ENCODE results near the gene SLC66A3. TPM values are rescaled to one million over a fixed set of nuclear protein-coding genes. Genes with fewer than 3 reads are reported as not detected.

Gene SLC66A3
- total and polyA plus RNA-seq, 2 donors (not counting 3 experiments of a cell fraction or from before 2014, with no cell fraction given) = 14.3 to 31.4 TPM

DNA sequence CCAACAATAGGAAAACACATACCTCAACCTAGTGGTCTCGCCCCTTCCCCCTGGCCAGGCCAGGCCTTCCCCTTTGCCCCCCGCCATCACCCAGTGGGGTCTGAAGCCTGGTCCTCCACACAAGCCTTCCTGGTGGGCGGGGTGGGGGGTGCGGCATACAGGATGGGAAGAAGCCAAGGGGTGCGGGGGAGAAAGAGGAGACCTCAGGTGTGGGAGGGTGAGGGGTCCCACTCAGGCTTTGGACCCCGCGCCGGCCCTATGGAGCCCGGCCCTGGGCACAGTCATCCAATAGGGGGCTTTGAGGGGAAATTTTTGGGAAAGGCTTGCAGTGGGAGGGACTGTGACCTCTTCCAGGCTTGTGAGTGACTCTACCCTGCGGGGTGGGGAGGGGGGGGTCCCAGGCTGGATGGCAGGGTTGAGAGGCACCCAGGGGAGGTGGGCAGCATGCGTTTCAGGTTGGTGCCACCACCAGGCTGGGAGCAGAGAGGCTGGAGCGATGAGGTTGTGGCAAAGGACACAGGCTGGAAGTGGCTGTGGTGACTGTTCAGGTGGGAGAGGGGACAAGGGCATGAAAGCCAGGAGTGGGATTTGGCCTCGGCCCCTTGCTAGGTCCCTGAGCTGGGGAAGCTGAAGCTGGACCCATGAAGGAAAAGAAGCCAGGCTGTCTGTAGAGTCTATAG, 1.3 kb downstream of the SLC66A3 start:
- H3K9ac ChIP-seq (replicated peaks; ENCODE audit: extremely low read depth, insufficient read depth, low read length) = no peak overlapping the region
- H3K79me2 ChIP-seq (ENCODE audit: control insufficient read depth, insufficient read depth, low read length) = no peaks in the 10 kb centered on the region
- CTCF ChIA-PET = no interaction called here
- no peaks in the 10 kb centered on the region for H3K36me3 ChIP-seq (ENCODE audit: control insufficient read depth in 2 of 2, extremely low read depth in 1 of 2, insufficient read depth in 2 of 2, low read length in 2 of 2)
- dilution Hi-C loops (cut with MboI; ENCODE audit: extremely low pct_ligation_motif_present, low sequenced_read_pairs) (no loop called here), intact Hi-C loops (cut with micrococcal nuclease) (no loop called here)
- H3K27ac ChIP-seq (ENCODE audit: insufficient read depth, low read depth, low read length) = no peak overlapping the region
- no peak overlapping the region for H3K4me3 ChIP-seq (replicated peaks in 1 of 3; ENCODE audit: insufficient read depth in 1 of 3, low read depth in 1 of 3, low read length in 3 of 3)
- H2AFZ ChIP-seq (ENCODE audit: low read depth, low read length) = no peak overlapping the region
- H3K9me1 ChIP-seq (replicated peaks; ENCODE audit: control insufficient read depth, extremely low read depth, insufficient read depth, low read length) = no peaks in the 10 kb centered on the region
- POLR2A ChIA-PET = no interaction called here
- no TSS peak for BruUV-seq (replicated peaks)
- no peaks in the 10 kb centered on the region for H3K9me3 ChIP-seq (replicated peaks; ENCODE audit: control insufficient read depth, insufficient read depth, low read length)
- no peak for TF ChIP-seq JUN (IDR thresholded peaks at IDR 0.05; ENCODE audit: borderline replicate concordance, insufficient read depth, insufficient read length, low read depth)
- no peak overlapping the region for H3K4me2 ChIP-seq (ENCODE audit: insufficient read depth, low read length)
- H3K27me3 ChIP-seq (ENCODE audit: control insufficient read depth in 2 of 2, insufficient read depth in 2 of 2, low read length in 2 of 2) = no peaks in the 10 kb centered on the region
- FAIRE-seq (no peak), DNase-seq (ENCODE audit: low read depth, low spot score) (no peak)
- H4K20me1 ChIP-seq (replicated peaks; ENCODE audit: control insufficient read depth, extremely low read depth, insufficient read depth, low read length) = no peaks in the 10 kb centered on the region
- peaks cover 11% of the 10 kb centered on the region for H3K4me1 ChIP-seq (ENCODE audit: control insufficient read depth, extremely low read depth, insufficient read depth, low read length)

DNA sequence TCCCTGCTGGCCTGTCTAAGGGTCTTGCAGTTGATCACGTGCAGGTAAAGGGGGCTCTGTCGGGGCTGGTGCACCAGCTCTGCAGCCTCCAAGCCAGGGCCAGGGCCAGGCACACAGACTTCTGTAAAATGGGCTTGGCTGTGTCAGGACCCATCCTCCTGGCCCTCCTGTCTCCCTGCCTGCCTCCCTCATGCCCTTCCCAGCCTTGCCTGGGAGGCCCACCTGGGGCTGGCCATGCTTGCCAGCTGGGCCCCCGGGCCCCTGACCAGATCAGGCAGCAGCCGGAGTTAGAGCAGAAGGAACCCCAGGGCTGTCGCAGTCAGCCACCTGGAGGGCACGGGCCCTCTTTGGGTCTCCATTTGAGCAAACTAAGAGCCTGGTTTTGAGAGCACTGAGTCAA, 2.0 kb downstream of the SLC66A3 start:
- dilution Hi-C loops (cut with MboI; ENCODE audit: extremely low pct_ligation_motif_present, low sequenced_read_pairs) (no loop called here), intact Hi-C loops (cut with micrococcal nuclease) (no loop called here)
- no peaks in the 10 kb centered on the region for H3K9me1 ChIP-seq (replicated peaks; ENCODE audit: control insufficient read depth, extremely low read depth, insufficient read depth, low read length)
- no peak overlapping the region for H3K27ac ChIP-seq (ENCODE audit: insufficient read depth, low read depth, low read length)
- H3K4me1 ChIP-seq (ENCODE audit: control insufficient read depth, extremely low read depth, insufficient read depth, low read length) = peaks cover 11% of the 10 kb centered on the region
- no peaks in the 10 kb centered on the region for H3K9me3 ChIP-seq (replicated peaks; ENCODE audit: control insufficient read depth, insufficient read depth, low read length)
- H3K79me2 ChIP-seq (ENCODE audit: control insufficient read depth, insufficient read depth, low read length) = no peaks in the 10 kb centered on the region
- H3K4me2 ChIP-seq (ENCODE audit: insufficient read depth, low read length) = no peak overlapping the region
- no peaks in the 10 kb centered on the region for H3K27me3 ChIP-seq (ENCODE audit: control insufficient read depth in 2 of 2, insufficient read depth in 2 of 2, low read length in 2 of 2)
- H4K20me1 ChIP-seq (replicated peaks; ENCODE audit: control insufficient read depth, extremely low read depth, insufficient read depth, low read length) = no peaks in the 10 kb centered on the region
- H3K4me3 ChIP-seq (replicated peaks in 1 of 3; ENCODE audit: insufficient read depth in 1 of 3, low read depth in 1 of 3, low read length in 3 of 3) = no peak overlapping the region
- no peak for TF ChIP-seq JUN (IDR thresholded peaks at IDR 0.05; ENCODE audit: borderline replicate concordance, insufficient read depth, insufficient read length, low read depth)
- no peak for TF ChIP-seq EZH2 (IDR thresholded peaks at IDR 0.05; ENCODE audit: borderline replicate concordance, low read depth, low read length, severe bottlenecking)
- TF ChIP-seq, protein P1, sequence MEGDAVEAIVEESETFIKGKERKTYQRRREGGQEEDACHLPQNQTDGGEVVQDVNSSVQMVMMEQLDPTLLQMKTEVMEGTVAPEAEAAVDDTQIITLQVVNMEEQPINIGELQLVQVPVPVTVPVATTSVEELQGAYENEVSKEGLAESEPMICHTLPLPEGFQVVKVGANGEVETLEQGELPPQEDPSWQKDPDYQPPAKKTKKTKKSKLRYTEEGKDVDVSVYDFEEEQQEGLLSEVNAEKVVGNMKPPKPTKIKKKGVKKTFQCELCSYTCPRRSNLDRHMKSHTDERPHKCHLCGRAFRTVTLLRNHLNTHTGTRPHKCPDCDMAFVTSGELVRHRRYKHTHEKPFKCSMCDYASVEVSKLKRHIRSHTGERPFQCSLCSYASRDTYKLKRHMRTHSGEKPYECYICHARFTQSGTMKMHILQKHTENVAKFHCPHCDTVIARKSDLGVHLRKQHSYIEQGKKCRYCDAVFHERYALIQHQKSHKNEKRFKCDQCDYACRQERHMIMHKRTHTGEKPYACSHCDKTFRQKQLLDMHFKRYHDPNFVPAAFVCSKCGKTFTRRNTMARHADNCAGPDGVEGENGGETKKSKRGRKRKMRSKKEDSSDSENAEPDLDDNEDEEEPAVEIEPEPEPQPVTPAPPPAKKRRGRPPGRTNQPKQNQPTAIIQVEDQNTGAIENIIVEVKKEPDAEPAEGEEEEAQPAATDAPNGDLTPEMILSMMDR (IDR thresholded peaks at IDR 0.05; ENCODE audit: extremely low read depth in 1 of 2, insufficient read depth in 1 of 2, low read depth in 1 of 2, low read length in 2 of 2) = no peak
- TF ChIP-seq POLR2A (IDR thresholded peaks at IDR 0.05; ENCODE audit: low read depth, low read length) = no peak
- no peak for TF ChIP-seq FOS (IDR thresholded peaks at IDR 0.05; ENCODE audit: borderline replicate concordance, insufficient read depth, low read length)
- TF ChIP-seq GATA2 (IDR thresholded peaks at IDR 0.05; ENCODE audit: insufficient read depth, insufficient read length, low read depth, low read length) = no peak
- TF ChIP-seq, protein P2, sequence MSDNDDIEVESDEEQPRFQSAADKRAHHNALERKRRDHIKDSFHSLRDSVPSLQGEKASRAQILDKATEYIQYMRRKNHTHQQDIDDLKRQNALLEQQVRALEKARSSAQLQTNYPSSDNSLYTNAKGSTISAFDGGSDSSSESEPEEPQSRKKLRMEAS (IDR thresholded peaks at IDR 0.05; ENCODE audit: insufficient read depth, insufficient read length) = no peak
- TF ChIP-seq MYC (IDR thresholded peaks at IDR 0.05; ENCODE audit: low read depth, low read length) = no peak
- no peak for TF ChIP-seq POLR2AphosphoS5 (IDR thresholded peaks at IDR 0.05; ENCODE audit: insufficient read depth, low read depth, low read length)
- H3K9ac ChIP-seq (replicated peaks; ENCODE audit: extremely low read depth, insufficient read depth, low read length) = no peak overlapping the region
- POLR2A ChIA-PET = no interaction called here
- BruUV-seq (replicated peaks) = no TSS peak
- CTCF ChIA-PET = no interaction called here
- no peaks in the 10 kb centered on the region for H3K36me3 ChIP-seq (ENCODE audit: control insufficient read depth in 2 of 2, extremely low read depth in 1 of 2, insufficient read depth in 2 of 2, low read length in 2 of 2)
- H2AFZ ChIP-seq (ENCODE audit: low read depth, low read length) = no peak overlapping the region
- FAIRE-seq (no peak), DNase-seq (ENCODE audit: low read depth, low spot score) (no peak)
